ES-I3 (cell line): ENCODE data around the gene ZNF488.
"Not testable (repeated sequence)": the region's sequence is repeated elsewhere in the genome, so short reads cannot be mapped to it uniquely, and the experiment has no call there.

Experiments used
- H3K36me3 ChIP-seq: 2 replicates; pipeline ENCODE4 v1.6.1; 2013; ENCODE audit warnings: mild to moderate bottlenecking, low read length, control low read depth, moderate library complexity; ENCODE audit not compliant: insufficient read depth
- H3K4me1 ChIP-seq: 2 replicates; pipeline ENCODE4 v1.6.1; 2013; ENCODE audit warnings: mild to moderate bottlenecking, control low read depth, low read length; ENCODE audit not compliant: insufficient read depth
- H3K9ac ChIP-seq: 2 replicates; pipeline ENCODE4 v1.6.1; 2013; ENCODE audit warnings: low read depth, mild to moderate bottlenecking, low read length, moderate library complexity
- H3K9me3 ChIP-seq: 2 replicates; pipeline ENCODE4 v1.6.1; 2013; ENCODE audit warnings: mild to moderate bottlenecking, low read length, moderate library complexity; ENCODE audit not compliant: control insufficient read depth, insufficient read depth

ZNF488 gene

GRCh38 chr10:47404937-47405336 is 20.8 kb upstream of the ZNF488 start:
- Histone ChIP-seq H3K4me1 (peaks cover 46% of the 10 kb centered on the region), H3K9me3 (no peaks in the 10 kb centered on the region), H3K9ac (no peak overlapping the region), H3K36me3 (no peaks in the 10 kb centered on the region)

- Histone ChIP-seq H3K36me3 (no peaks in the 10 kb centered on the region), H3K9ac (no peak overlapping the region), H3K9me3 (no peaks in the 10 kb centered on the region), H3K4me1 (peaks cover 46% of the 10 kb centered on the region)
Measured at GRCh38 chr10:47404446-47404845, 20.4 kb upstream of the ZNF488 start.

- no peaks in the 10 kb centered on the region for H3K9me3 ChIP-seq
- H3K36me3 ChIP-seq, result no peaks in the 10 kb centered on the region
- peaks cover 46% of the 10 kb centered on the region for H3K4me1 ChIP-seq
- H3K9ac ChIP-seq, result no peak overlapping the region
Measured at GRCh38 chr10:47403446-47404318, 19.6 kb upstream of the ZNF488 start.

- Histone ChIP-seq H3K9ac (no peak overlapping the region), H3K9me3 (no peaks in the 10 kb centered on the region), H3K36me3 (no peaks in the 10 kb centered on the region), H3K4me1 (peaks cover 46% of the 10 kb centered on the region)
Measured at GRCh38 chr10:47402641-47403301, 18.7 kb upstream of the ZNF488 start.

- Histone ChIP-seq H3K9ac (no peak overlapping the region), H3K4me1 (peaks cover 41% of the 10 kb centered on the region), H3K9me3 (no peaks in the 10 kb centered on the region), H3K36me3 (no peaks in the 10 kb centered on the region)
Measured at GRCh38 chr10:47401874-47402640, 18.0 kb upstream of the ZNF488 start.

GRCh38 chr10:47401210-47401609 is 17.1 kb upstream of the ZNF488 start:
- no peaks in the 10 kb centered on the region for H3K9me3 ChIP-seq
- no peak overlapping the region for H3K9ac ChIP-seq
- H3K4me1 ChIP-seq, result peaks cover 37% of the 10 kb centered on the region
- H3K36me3 ChIP-seq, result no peaks in the 10 kb centered on the region

- H3K9me3 ChIP-seq, result no peaks in the 10 kb centered on the region
- no peaks in the 10 kb centered on the region for H3K36me3 ChIP-seq
- peaks cover 36% of the 10 kb centered on the region for H3K4me1 ChIP-seq
- H3K9ac ChIP-seq, result no peak overlapping the region
Measured at GRCh38 chr10:47400786-47401185, 16.7 kb upstream of the ZNF488 start.

GRCh38 chr10:47400251-47400650 is 16.2 kb upstream of the ZNF488 start:
- Histone ChIP-seq H3K4me1 (peaks cover 36% of the 10 kb centered on the region), H3K9ac (no peak overlapping the region), H3K9me3 (no peaks in the 10 kb centered on the region)

GRCh38 chr10:47397256-47397655 is 13.2 kb upstream of the ZNF488 start:
- Histone ChIP-seq H3K9me3 (no peaks in the 10 kb centered on the region), H3K9ac (no peak overlapping the region), H3K4me1 (peaks cover 14% of the 10 kb centered on the region), H3K36me3 (no peaks in the 10 kb centered on the region)

More at GRCh38 chr10:47400251-47400650, 16.2 kb upstream of the ZNF488 start:
- H3K36me3 ChIP-seq, result no peaks in the 10 kb centered on the region

GRCh38 chr10:47396311-47396717 is 12.2 kb upstream of the ZNF488 start:
- Histone ChIP-seq H3K9ac (no peak overlapping the region), H3K36me3 (no peaks in the 10 kb centered on the region), H3K9me3 (no peaks in the 10 kb centered on the region), H3K4me1 (peaks cover 7% of the 10 kb centered on the region; the same call in 1 of the 2 replicates)

- Histone ChIP-seq H3K4me1 (no peaks in the 10 kb centered on the region), H3K9me3 (peaks cover 15% of the 10 kb centered on the region), H3K36me3 (no peaks in the 10 kb centered on the region), H3K9ac (no peak overlapping the region)
Measured at GRCh38 chr10:47389619-47390018, 5.5 kb upstream of the ZNF488 start.

GRCh38 chr10:47388879-47389278 is 4.8 kb upstream of the ZNF488 start:
- H3K9me3 ChIP-seq, result peaks cover 15% of the 10 kb centered on the region
- no peaks in the 10 kb centered on the region for H3K4me1 ChIP-seq
- no peaks in the 10 kb centered on the region for H3K36me3 ChIP-seq
- H3K9ac ChIP-seq, result no peak overlapping the region

GRCh38 chr10:47386104-47386503 is 2.0 kb upstream of the ZNF488 start:
- not testable (repeated sequence) for H3K4me1 ChIP-seq, H3K9ac ChIP-seq
- H3K9me3 ChIP-seq, result peaks cover 15% of the 10 kb centered on the region

More at GRCh38 chr10:47386104-47386503, 2.0 kb upstream of the ZNF488 start:
- H3K36me3 ChIP-seq, result not testable (repeated sequence)
